Measurements from ENCODE around the gene RICTOR. TPM values are rescaled to one million over a fixed set of nuclear protein-coding genes. Genes with fewer than 3 reads are reported as not detected.

RICTOR gene
- total and polyA plus RNA-seq, 9 of the 15 experiments (the other 6 are each of a cell fraction or from before 2014, with no cell fraction given): 13.9 to 46.6 (median 22.6) TPM

DNA sequence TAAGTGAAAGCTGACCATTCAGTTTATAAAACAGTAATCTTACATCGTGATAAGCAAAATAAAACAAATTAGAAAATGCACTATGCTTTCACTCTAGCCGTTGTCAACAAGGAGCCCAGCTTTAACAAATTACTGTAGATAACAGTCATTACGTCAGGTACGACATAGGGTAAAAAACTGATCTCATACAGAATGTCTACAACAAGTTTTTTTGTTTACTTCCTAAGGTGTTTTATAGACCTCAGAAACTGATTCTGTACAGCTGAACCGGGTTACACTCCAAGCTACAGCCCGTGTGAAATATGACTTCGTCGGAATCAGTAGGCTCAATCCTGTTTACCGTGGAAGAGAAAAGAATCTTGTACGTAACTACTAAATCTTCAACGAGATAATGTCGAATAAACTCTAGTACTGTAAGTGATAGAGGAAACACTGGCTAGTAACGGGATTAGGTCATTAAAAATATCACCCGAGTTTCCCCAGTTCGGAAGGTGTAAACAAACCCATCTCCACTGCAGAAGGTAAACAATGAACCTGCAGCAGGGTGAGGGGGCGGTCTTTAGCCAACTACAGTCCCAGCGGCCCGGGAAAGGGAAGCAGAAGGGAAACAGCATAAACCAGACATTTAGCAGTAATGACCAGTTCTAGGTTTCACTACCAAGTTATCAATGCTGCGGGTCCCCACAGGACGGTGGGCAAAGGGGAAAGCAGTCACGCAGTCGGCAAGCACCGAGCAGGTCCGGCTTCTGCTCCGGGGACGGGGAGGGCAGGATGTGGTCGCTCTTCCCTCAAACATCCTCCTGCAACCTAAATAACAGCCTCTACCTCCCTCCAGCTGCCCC, 1.1 kb downstream of the RICTOR start (continued):
- no peak for TF ChIP-seq RBM39 (optimal IDR thresholded peaks at IDR 0.05; ENCODE audit: low read depth, low read length)
- no peak for TF ChIP-seq POLR2G (IDR thresholded peaks at IDR 0.05; ENCODE audit: low read depth, low read length)
- TF ChIP-seq NR2C2 (CRISPR knock-in tag; IDR thresholded peaks at IDR 0.05): no peak
- peak; percentile 49; the same call in 1 of the 2 replicates for TF ChIP-seq NR2C2 (tag; IDR thresholded peaks at IDR 0.05)
- TF ChIP-seq KHSRP (IDR thresholded peaks at IDR 0.05): no peak
- no peak for TF ChIP-seq KLF1 (tag; IDR thresholded peaks at IDR 0.05)
- no peak for TF ChIP-seq TOE1 (IDR thresholded peaks at IDR 0.05; ENCODE audit: borderline replicate concordance)
- no peak; the same call in 1 of the 2 replicates for TF ChIP-seq TOE1 (CRISPR knock-in tag; IDR thresholded peaks at IDR 0.05; ENCODE audit: borderline replicate concordance, low read depth)
- peak; percentile 58; the same call in 1 of the 2 replicates for TF ChIP-seq ZNF263 (CRISPR knock-in tag; IDR thresholded peaks at IDR 0.05; ENCODE audit: borderline replicate concordance)
- TF ChIP-seq ZNF140 (CRISPR knock-in tag; IDR thresholded peaks at IDR 0.05): peak; percentile 34; the same call in 1 of the 2 replicates
- TF ChIP-seq CCNT2 (IDR thresholded peaks at IDR 0.05; ENCODE audit: borderline replicate concordance, extremely low read depth, insufficient read length, low read depth, low read length): no peak
- TF ChIP-seq HMG20B (CRISPR knock-in tag; IDR thresholded peaks at IDR 0.05): no peak
- TF ChIP-seq HMGN3 (IDR thresholded peaks at IDR 0.05; ENCODE audit: borderline replicate concordance, extremely low read depth, insufficient read length, low read depth, low read length): no peak
- no peak for TF ChIP-seq KLF13 (tag; IDR thresholded peaks at IDR 0.05; ENCODE audit: borderline replicate concordance, low read depth)
- TF ChIP-seq NFXL1 (CRISPR knock-in tag; IDR thresholded peaks at IDR 0.05): no peak
- TF ChIP-seq NFE2L1 (tag; IDR thresholded peaks at IDR 0.05; ENCODE audit: borderline replicate concordance, low read depth): no peak
- TF ChIP-seq ZNF41 (CRISPR knock-in tag; conservative IDR thresholded peaks at IDR 0.05): no peak
- no peak for TF ChIP-seq ZNF174 (CRISPR knock-in tag; IDR thresholded peaks at IDR 0.05)
- TF ChIP-seq, protein P1, sequence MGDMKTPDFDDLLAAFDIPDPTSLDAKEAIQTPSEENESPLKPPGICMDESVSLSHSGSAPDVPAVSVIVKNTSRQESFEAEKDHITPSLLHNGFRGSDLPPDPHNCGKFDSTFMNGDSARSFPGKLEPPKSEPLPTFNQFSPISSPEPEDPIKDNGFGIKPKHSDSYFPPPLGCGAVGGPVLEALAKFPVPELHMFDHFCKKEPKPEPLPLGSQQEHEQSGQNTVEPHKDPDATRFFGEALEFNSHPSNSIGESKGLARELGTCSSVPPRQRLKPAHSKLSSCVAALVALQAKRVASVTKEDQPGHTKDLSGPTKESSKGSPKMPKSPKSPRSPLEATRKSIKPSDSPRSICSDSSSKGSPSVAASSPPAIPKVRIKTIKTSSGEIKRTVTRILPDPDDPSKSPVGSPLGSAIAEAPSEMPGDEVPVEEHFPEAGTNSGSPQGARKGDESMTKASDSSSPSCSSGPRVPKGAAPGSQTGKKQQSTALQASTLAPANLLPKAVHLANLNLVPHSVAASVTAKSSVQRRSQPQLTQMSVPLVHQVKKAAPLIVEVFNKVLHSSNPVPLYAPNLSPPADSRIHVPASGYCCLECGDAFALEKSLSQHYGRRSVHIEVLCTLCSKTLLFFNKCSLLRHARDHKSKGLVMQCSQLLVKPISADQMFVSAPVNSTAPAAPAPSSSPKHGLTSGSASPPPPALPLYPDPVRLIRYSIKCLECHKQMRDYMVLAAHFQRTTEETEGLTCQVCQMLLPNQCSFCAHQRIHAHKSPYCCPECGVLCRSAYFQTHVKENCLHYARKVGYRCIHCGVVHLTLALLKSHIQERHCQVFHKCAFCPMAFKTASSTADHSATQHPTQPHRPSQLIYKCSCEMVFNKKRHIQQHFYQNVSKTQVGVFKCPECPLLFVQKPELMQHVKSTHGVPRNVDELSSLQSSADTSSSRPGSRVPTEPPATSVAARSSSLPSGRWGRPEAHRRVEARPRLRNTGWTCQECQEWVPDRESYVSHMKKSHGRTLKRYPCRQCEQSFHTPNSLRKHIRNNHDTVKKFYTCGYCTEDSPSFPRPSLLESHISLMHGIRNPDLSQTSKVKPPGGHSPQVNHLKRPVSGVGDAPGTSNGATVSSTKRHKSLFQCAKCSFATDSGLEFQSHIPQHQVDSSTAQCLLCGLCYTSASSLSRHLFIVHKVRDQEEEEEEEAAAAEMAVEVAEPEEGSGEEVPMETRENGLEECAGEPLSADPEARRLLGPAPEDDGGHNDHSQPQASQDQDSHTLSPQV (IDR thresholded peaks at IDR 0.05): peak; percentile 22; the same call in 1 of the 2 replicates
- TF ChIP-seq ZSCAN32 (CRISPR knock-in tag; IDR thresholded peaks at IDR 0.05): 0 out of 2 replicates have a peak, but pooled peaks have one; percentile 9
- no peak for TF ChIP-seq JUND (IDR thresholded peaks at IDR 0.05; ENCODE audit: borderline replicate concordance, low read depth, low read length)
- peak; percentile 59; the same call in 1 of the 3 replicates for TF ChIP-seq JUND (tag; IDR thresholded peaks at IDR 0.05; ENCODE audit: borderline replicate concordance, low read depth, low read length)
- TF ChIP-seq, protein P2, sequence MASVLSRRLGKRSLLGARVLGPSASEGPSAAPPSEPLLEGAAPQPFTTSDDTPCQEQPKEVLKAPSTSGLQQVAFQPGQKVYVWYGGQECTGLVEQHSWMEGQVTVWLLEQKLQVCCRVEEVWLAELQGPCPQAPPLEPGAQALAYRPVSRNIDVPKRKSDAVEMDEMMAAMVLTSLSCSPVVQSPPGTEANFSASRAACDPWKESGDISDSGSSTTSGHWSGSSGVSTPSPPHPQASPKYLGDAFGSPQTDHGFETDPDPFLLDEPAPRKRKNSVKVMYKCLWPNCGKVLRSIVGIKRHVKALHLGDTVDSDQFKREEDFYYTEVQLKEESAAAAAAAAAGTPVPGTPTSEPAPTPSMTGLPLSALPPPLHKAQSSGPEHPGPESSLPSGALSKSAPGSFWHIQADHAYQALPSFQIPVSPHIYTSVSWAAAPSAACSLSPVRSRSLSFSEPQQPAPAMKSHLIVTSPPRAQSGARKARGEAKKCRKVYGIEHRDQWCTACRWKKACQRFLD (CRISPR knock-in tag; IDR thresholded peaks at IDR 0.05): no peak
